Esophagus mucosa (tissue), 1 donor: ENCODE measurements around the gene BNC2. TPM values are rescaled to one million over a fixed set of nuclear protein-coding genes. Genes with fewer than 3 reads are reported as not detected.

Source experiments
- ATAC-seq: fragments of 200-7000 bp; cut with Tn5 transposase; one replicate; pipeline ENCODE4 v1.9.1; 2020
- total RNA-seq: library from RNA; stranded (reverse); gene quantifications from one replicate; pipeline ENCODE4 v1.2.4, GENCODE V29; 2023
- donor health status: DM: yes; HTN: yes; CAD: no.

BNC2 gene
- total RNA-seq, 1 donor from 2014 or later = 3.7 TPM

DNA sequence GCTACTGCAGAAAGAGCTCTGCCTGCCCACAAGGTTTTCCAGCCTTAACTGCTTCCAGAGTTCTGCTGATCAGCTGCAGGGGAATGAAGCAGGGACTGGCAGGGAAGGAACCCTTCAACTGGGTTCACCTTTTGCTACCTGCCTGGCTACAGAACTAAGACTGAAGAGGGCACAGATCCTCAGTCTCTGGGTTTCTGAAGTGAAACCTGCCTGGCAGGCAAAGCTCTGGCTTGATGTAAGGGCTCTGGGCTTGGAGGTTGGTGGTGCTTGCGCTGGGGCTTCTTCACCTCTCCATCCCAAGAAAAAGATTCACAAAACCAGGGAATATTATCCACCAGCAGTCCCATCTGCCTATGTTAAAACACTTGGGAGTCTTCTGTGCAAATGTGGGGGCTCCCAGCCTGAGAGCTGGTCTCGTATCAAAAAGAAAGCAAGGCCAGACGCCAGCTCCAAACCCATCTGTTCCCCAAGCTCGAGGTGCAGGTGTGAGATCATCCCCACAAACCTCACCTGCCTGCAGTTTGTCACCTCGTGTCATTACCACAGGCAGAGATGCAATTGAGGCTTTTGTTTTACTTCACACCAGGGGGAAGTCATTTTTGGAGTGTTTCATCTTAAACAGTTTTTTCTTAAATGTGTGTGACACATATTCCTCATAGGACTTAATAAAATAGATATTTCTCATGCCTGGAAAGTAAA, 58.3 kb downstream of the BNC2 start:
- no peak for ATAC-seq

GRCh38 chr9:16809912-16810610, 60.4 kb downstream of the BNC2 start:
- peak; percentile 79 for ATAC-seq

- no peak for ATAC-seq
Observed at GRCh38 chr9:16806674-16807073, 63.8 kb downstream of the BNC2 start.

DNA sequence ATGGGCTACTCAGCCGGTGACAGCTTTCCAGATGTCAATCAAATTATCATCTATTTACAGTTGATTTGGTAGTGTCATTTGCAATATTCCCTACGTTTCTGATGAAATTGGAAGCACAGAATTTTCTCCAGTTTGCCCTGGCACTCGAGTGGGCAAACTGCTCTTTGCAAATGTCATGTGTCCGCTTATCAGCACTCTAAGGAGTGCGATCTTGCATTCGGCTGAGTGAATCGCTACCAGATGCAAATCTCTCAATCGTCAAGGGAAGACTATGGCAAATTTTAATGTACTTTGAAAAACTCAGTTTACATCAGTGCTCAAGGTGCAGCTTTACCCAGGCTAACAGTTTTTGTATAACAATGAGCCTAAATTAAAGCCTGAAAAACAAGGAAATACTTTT, 66.8 kb downstream of the BNC2 start:
- no peak for ATAC-seq

- ATAC-seq = no peak
Observed at GRCh38 chr9:16801871-16802466, 68.5 kb downstream of the BNC2 start.

DNA sequence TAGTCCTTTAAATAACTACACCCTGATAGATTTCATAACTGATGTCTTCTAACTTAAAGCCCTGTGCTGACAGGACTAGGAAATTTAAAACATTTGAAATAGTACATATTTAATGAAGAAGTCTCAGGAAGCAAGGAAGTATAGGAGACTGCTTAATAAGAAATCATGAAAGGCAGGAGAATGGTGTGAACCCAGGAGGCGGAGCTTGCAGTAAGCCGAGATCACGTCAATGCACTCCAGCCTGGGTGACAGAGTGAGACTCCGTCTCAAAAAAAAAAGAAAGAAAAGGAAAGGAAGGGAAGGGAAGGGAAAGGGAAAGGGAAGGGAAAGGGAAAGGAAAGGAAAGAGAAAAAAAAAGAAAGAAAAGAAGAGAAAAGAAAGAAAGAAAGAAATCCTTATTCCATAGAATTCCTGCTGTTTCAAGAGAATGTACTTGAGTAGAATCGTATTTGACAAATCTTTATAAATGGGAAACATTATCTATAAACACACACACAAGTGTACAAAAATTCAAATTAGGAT, 74.1 kb downstream of the BNC2 start:
- ATAC-seq = no peak

DNA sequence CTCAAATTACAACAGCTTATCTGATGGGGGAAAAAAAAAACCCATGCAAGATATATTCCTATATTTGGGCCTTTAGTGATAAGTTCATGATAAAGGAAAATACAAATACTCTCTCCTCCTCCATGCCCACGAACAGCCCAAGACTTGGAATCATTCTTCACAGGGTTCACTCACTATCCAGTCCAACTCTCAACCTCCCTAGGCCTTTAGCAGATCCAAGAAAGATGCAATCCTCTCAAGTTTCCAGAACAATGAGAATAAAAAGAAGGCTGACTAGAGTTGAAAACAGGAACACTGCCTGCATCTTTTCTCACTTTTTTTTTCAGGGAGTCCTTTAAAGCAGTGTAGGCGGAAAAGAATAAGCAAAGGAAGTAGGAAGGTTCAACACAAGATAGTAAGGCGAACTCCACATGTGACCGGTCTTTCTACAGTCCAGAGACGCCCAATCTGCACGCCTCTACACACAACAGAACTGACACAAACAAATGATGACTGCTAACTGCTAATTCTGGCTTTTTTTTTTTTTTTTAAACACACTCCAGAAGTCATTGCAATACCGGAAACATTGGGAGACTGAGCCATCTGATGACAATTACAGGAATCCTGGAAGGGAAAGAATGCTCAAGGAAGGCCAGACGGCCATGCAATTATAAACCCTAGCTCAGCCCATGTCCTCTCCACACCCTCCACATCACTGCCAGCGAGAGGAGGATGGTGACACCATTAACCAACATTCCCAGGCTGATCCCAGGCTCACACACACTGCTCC, 75.4 kb downstream of the BNC2 start:
- ATAC-seq = no peak

- ATAC-seq = no peak
Observed at GRCh38 chr9:16794103-16794502, 76.4 kb downstream of the BNC2 start.

DNA sequence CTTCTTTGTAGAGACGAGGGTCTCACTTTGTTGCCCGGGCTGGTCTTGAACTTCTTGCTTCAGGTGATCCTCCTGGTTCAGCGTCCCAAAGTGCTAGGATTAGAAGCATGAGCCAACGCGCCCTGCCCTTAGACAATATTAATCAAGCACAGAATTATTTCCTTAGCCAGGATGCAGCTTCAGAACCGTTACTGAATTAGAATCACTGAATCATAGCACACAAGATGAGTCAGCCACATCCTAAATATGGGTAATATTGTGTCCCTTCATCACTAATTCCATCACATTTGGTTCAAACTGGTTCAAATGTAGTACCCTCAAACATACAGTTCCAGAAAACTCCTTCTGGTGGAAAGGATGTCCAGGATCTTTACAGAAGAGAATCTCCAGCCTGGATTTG, 82.7 kb downstream of the BNC2 start:
- ATAC-seq = no peak

DNA sequence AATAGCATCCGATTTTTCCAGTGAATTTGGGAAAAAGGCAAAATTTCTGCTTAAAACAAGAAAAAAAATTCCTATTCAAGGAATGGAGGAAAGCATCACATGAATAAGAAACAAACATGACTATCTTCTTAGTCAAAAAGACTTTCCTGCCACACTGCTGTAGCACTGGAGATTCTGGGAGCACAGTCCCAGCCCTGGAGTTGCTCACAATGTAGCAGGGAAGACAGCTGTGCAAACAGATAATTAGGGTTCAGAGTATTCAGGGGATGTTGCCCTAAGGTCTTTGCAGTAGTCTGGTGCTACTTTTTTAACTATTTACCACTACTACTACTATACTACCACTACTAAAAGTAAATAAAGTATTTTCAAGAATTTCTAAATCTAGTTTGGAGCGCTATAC, 86.5 kb downstream of the BNC2 start:
- ATAC-seq = no peak

DNA sequence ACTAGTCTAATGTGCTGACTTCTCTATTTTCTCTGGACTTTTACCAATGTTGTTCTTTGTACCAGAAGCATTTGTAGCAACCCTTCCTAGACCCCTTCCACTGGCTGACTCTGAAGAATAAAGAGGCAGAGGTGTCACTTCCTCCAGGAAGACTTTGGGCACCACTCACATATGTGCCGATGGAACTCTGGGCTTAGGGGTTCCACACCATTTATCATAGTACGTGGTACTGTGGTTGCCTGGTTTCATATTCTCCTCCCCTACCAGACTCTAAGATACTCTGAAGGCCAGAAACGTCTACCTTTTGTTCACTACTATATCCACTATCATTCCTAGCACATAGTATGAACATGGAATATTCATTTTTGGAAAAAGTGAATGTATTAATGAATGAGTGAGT, 88.0 kb downstream of the BNC2 start:
- ATAC-seq = no peak

GRCh38 chr9:16775330-16775729, 95.1 kb downstream of the BNC2 start:
- no peak for ATAC-seq

DNA sequence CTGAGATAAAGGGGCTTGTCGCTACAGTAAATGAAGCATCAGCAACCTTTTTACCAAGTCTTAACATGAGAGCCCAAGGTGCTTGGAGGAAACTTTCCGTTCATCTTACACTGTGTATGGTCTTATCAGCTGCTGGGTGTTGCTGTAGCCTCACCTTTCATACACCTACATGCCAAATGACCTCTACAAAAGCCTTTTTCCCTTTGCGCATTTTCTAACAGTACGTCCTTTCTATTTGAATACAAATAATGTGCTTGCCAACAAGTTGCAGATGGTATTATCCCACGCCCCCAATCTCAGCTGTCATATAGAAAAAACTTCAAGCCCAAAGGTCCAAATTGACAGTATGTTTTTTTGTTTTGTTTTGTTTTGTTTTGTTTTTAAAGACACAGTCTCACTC, 96.9 kb downstream of the BNC2 start:
- no peak for ATAC-seq

GRCh38 chr9:16773116-16773515, 97.4 kb downstream of the BNC2 start:
- ATAC-seq = no peak

- no peak for ATAC-seq
Observed at GRCh38 chr9:16771356-16771755, 99.1 kb downstream of the BNC2 start.

DNA sequence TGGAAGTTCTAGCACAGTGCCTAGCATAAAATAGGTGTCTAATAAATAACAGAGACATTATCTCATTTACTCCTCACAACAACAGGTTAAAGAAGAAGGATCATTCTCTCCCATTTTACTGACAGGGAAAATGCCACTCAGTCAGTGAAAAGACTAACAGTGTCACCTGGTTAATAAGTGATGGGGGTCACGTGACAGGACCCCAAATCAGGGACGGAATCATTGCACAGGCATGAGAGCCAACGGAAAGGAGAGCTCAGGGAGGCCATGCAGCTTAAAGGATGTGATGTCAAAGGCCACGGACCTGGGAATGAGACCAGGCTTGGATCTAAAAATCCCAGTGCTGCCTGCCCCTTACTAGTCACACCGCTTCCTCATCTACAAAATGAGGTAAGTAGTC, 101.2 kb downstream of the BNC2 start:
- ATAC-seq = no peak

- ATAC-seq = no peak
Observed at GRCh38 chr9:16768816-16769215, 101.7 kb downstream of the BNC2 start.

GRCh38 chr9:16767366-16767765, 103.1 kb downstream of the BNC2 start:
- ATAC-seq = no peak

- ATAC-seq = no peak
Observed at GRCh38 chr9:16763946-16764345, 106.5 kb downstream of the BNC2 start.

DNA sequence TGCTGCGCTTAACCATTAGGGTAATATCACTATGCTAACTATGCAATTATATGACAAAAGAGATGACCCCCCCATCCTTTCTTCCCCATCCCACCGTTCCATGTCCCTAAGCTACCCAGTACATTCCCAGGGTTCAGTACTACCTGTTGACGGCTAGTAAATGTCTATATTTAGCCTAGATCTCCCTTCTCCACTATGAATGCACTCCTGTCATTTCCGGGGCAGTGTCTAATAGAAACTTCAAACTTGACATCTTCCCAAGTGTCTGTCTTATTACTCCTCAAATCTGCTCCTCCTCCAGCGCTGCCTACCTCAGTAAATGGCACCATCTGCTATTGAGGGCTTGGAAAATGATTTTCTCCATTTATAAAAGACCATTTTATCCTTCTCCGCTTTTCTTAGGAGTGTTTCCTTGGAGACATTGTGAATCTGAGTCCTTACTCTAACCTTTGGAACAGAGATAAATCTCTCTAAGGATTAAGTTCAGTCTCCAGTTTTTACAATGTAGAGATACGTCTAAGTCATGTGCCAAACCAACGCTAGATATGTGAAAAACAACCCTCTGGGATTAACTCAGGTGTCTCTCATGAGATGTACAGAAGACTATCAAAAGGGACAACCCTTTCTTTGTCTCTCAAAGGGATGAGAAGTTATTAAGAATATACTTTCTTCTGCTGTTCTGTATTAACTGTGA, 114.9 kb downstream of the BNC2 start:
- ATAC-seq = no peak

DNA sequence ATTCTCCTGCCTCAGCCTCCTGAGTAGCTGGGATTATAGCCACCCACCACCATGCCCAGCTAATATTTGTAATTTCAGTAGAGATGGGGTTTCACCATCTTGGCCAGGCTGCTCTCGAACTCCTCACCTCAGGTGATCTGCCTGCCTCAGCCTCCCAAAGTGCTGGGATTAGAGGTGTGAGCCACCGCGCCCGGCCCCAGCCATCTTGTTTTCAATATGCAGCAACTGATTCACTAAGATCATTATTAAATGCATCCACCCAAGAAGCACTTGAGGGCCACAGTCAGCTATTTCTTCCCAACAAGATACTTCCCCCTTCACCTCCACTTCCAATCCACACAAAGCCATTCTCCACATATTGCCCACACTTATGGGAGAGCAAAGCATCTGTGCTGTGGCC, 115.8 kb downstream of the BNC2 start:
- ATAC-seq = no peak

DNA sequence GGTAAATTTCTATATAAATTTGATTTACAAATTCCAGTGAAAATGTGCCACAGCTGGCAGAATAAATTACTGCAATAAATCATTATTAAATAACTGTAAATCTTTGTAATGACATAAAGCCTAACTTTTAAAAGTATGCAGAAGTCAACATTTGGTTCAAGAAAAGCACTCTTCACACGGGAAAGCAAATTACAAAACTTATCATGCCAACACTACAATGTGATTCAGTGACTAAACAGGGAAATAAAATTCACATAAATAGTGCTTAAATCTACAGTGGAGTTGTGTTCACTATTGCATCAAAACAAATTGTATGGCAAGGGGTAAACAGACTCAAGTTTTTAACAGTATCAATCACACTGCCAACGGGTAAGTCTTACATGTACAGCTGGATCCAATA, 117.2 kb downstream of the BNC2 start:
- ATAC-seq = no peak

GRCh38 chr9:16752601-16753000, 117.9 kb downstream of the BNC2 start:
- no peak for ATAC-seq
